HG03575 (cell line): Measurements from ENCODE around the gene LIMK1.

ENCODE experiments used
- ATAC-seq: cut with Tn5 transposase; IDR thresholded peaks from one replicate; pipeline ENCODE4 v1.9.1; 2021; ENCODE audit not compliant: unreplicated experiment, insufficient number of reproducible peaks, low FRiP score; ENCODE audit errors: extremely low read depth

LIMK1 gene

GRCh38 chr7:74071121-74071520 lies 12.5 kb upstream of the LIMK1 start:
- ATAC-seq = no peak

GRCh38 chr7:74074770-74075169 lies 8.8 kb upstream of the LIMK1 start:
- ATAC-seq = no peak

GRCh38 chr7:74078461-74078860 lies 5.1 kb upstream of the LIMK1 start:
- no peak for ATAC-seq

GRCh38 chr7:74082770-74083116 lies 861 bp upstream of the LIMK1 start:
- ATAC-seq = no peak

GRCh38 chr7:74083928-74084721 lies 521 bp downstream of the LIMK1 start:
- no peak for ATAC-seq

GRCh38 chr7:74084722-74085578 lies 1.3 kb downstream of the LIMK1 start:
- ATAC-seq = no peak

- no peak for ATAC-seq
Observed at GRCh38 chr7:74087791-74088453, 4.3 kb downstream of the LIMK1 start.

GRCh38 chr7:74092321-74092963 lies 8.8 kb downstream of the LIMK1 start:
- ATAC-seq = no peak

GRCh38 chr7:74092964-74093471 lies 9.4 kb downstream of the LIMK1 start:
- ATAC-seq = no peak

- no peak for ATAC-seq
Observed at GRCh38 chr7:74093671-74094223, 10.1 kb downstream of the LIMK1 start.

GRCh38 chr7:74094224-74095101 lies 10.9 kb downstream of the LIMK1 start:
- no peak for ATAC-seq

- no peak for ATAC-seq
Observed at GRCh38 chr7:74095135-74095534, 11.5 kb downstream of the LIMK1 start.

GRCh38 chr7:74097937-74098614 lies 14.5 kb downstream of the LIMK1 start:
- no peak for ATAC-seq

- ATAC-seq = no peak
Observed at GRCh38 chr7:74099031-74099430, 15.4 kb downstream of the LIMK1 start.

- ATAC-seq = peak; percentile 50
Observed at GRCh38 chr7:74101061-74101681, 17.6 kb downstream of the LIMK1 start.

- ATAC-seq = no peak
Observed at GRCh38 chr7:74103219-74103772, 19.7 kb downstream of the LIMK1 start.

- no peak for ATAC-seq
Observed at GRCh38 chr7:74104702-74105101, 21.1 kb downstream of the LIMK1 start.
